Measurements from ENCODE around the gene PCNX1.

PCNX1 gene

DNA sequence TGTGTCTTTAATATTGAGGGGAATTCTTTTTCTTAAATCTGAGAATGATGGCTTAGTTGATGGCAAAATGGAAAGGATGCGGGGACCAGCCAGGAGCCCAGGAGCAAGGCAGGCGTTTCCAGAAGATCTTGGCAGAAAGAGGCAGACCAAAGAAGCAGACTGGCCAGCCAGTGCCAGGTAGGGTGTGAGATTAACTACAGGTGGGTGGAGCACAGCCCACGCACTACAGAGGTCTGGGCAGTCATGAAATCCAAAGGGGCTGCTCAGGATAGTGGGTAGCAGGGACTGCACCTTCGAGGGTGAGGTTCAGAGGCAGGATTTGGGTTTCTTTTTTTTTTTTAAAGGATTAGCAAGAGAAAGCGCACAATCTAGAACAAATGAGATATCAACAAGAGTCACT lies 17.7 kb upstream of the PCNX1 start:
- no peak for DNase-seq

DNA sequence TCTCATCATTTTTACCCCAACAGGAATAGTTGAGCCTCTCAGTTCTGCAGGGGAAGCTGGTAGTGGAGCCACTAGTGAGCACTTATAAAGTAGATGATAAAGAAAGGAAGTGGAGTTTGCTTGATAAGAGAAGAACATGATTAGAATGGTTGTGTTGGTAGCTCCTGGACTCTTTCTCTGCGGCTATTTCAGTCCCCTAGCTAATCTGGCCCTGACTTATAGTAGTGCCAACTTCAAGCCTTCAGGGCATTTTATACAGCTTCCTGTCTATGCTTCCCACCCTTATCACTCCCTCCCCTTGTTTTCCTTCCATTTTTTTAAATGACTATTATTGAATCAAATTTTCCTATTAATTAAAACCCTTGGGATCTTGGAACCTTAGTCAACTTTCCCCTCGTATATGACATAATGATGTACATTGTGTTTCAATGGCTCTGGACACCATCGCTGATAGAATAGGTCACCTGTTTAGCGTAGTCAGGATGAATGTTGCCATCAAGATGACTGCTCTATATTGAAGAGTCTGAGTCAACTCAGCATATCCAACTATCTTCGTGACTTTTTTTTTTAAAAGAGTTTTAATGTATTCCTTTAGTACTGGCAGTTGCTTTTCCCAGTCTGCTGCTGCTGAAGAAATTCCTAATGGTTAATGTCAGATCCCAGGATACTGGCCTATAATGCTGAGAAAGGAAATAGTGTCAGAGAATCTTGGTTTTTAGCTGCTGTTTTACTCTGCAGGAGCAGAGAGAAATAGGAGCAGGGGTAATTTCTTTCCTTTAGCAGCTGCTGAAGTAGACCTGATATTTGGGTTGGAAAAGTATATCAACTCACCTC lies 16.2 kb upstream of the PCNX1 start:
- DNase-seq, result no peak

DNA sequence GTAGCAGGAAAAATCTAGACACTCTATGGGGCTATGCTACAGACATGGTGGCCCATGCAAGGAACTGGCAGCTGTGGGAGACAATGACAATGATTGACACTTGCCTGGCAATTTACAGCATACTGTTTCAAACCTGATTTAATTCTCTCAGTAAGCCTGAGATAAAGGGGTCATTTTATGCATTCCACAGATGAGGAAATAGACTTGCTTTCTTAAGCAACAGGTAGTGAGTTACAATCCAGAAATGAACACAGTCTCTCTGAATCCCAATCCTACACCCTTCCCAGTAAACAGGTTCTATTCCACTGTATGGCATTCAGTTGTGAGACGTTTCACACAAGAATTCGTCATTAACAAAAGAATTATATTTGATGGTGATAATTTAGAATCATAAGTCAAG lies 15.5 kb upstream of the PCNX1 start:
- DNase-seq, result no peak

DNA sequence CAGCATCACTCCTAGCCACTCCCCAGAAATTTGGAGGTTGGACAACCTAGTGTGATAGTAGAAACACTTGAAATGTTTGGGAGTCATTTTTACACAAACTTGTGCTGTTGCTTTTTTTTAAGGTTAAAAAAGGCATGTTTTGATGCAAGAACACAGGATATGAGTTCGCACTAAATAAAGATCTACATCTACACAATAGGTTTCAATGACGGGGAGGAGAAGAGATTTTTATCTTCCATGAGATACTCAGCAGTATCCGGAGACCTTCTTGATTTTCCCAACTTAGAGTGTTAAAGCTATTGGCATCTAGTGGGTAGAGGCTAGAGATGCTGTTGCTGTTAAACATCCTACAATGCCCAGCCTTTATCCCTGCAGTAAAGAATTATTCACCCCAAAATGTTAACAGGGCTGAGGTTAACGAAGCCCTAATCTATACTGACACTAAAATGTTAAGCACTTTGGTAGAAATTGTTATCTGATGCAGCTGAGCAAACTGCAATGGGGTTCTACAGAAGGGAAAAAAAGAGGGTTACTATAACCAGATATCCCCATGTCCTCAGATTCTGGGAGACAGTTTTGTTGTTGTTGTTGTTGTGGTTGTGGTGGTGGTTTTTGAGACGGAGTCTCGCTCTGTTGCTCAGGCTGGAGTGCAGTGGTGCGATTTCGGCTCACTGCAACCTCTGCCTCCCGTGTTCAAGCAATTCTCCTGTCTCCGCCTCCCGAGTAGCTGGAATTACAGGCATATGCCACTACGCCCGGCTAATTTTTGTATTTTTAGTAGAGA lies 14.0 kb upstream of the PCNX1 start:
- DNase-seq, result no peak

DNA sequence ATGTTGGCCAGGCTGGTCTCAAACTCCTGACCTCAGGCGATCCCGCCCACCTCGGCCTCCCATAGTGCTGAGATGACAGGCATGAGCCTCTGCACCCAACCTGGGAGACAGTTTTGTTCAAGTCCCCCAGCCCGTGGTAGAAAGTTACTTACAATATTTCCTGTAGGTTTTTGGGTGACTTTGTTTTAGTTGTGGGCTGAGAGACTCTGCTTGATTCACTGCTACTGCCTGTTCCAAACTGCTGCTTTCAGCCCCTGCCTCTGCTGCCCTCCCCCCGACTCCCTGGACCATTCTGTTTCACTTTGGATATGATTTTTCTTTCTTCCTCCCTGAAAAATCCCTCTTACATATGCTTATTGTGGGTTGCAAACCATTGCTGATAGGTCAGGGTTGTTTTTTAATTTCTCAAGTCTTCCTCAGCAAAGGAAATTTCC lies 13.4 kb upstream of the PCNX1 start:
- no peak for DNase-seq

DNA sequence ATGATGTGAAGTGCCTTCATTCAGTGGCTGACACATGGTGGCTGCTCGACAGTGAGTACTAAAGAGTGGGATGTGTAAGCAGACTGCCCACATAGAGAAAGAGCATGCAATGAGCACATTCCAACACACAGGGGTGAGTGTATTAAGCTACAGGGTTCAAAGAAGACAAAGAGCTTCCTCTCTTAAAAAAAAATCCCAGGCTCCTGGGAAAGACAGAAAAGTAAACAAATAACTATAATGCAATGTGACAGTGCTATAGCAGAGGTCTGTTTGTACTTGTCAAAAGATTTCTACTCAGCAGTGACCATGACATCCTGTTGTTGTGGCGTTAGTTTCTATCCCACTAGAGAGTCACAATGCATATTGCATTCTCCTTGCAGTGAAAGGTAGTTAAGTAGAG lies 12.4 kb upstream of the PCNX1 start:
- no peak for DNase-seq

DNA sequence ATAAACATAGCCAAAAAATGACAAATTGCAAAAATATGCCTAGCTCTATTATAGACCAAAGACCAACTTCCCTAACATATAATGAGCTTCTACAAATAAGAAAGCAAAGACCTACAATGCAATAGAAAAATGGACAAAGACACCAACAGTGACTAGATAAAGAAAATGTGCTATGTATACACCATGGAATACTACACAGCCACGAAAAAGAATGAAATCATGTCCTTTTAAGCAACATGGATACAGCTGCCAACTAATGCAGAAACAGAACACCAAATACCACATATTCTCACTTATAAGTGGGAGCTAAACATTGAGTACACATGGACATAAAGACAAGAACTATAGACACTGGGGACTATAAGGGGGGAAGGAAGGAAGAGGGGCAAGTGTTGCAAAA lies 10.9 kb upstream of the PCNX1 start:
- DNase-seq, result no peak

DNA sequence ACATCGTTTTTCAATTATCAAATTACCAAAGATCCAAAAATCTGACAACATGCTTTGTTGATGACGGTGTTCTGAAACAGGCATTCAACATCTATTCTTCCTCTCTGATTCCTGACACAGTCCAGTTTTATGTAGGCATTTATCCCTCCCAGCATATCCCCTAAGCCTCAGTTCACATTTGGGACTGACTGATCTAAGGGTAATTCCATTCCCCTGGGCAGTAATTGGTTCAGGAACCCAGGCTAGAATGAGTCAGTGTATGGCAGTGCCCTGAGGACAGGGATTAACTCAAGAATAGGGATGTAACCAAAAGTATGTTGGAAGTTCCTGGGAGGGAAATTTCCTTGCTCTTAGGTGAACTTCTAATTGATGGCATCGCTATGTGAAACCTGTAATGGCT lies 10.3 kb upstream of the PCNX1 start:
- no peak for DNase-seq

DNA sequence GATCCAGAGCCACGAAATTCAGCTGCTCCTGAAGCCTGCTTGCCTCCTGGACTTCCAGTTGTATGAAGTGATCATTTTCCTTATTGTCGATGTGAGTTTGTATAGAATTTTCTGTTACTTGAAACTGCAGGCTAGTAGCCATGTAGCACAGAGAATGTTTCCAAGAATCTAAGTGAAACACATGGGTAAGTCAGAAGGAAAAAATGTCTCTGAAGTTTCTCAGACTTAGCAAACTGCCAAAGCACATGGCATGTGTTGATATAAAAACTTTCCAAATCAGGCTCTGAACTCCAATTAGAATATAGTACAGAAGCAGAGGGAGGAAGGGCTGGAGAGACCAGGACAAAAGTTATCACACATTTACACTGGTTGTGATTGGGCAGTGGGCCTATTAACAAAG lies 9.8 kb upstream of the PCNX1 start:
- no peak for DNase-seq

DNA sequence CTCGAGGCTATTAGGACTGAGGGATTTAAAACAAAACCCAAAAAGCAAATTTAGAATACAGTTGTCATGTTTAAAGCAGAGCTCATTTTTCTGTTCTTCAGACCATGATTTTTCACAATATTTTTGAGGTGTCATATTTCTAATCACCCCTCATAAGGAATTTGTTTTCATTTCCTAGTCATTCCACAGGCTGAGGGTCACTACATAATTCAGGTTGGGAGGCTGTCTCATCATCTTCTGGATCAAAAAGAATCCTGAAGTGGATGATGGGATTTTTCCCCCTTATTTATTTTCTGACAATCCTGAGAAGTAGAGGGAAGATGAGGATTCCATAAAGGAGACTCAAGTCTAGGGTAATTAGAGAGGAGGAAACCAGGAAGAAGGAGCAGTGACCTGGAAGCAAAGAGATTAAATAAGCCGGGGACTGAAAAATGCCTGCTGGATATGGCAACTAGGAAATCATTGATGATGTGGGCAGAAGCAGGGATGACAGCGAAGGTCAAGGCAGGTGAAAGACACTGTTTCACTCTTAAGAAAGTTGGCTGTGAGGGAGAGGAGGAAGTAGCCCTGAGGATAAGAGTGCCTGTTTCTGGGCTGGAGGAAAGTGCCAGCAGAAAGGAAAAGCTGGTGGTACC lies 9.0 kb upstream of the PCNX1 start:
- no peak for DNase-seq

DNA sequence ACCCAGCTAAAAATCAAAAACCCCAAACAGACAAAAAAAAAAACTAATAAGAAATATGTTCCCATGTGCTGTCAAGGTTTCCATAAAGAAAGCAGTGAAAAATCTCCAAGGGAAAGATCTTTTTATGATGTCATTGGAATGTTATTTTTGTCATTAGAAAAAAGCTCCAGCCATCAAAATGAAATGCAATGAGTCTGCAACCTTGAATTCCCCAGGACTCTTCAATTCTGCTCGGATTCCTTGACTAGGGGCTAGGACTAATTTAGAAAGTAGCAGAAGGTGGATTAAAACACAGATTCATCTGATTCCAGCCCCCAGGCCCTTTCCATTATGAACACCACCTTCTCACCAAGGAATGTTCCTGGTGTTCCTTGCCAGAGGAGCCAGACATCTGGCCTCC lies 6.0 kb upstream of the PCNX1 start:
- no peak for DNase-seq

DNA sequence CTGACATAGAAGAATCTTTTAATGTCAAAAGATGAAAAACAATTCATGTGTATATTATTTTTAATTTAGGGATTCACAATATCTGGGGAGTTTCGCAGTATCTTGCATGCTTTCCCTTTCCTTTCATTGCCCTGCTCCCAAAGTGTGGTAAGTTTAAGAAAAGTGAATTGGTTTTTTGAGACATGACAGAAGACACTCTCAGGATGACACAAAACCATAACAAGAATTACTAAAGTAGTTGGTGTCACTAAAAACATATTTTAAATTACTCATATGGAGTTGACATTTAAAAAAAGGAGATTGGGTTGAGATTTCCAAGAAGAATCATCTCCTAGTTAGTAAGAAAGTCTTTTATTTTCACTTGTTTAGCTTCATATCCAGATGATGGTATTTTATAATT lies 5.1 kb upstream of the PCNX1 start:
- DNase-seq, result no peak

DNA sequence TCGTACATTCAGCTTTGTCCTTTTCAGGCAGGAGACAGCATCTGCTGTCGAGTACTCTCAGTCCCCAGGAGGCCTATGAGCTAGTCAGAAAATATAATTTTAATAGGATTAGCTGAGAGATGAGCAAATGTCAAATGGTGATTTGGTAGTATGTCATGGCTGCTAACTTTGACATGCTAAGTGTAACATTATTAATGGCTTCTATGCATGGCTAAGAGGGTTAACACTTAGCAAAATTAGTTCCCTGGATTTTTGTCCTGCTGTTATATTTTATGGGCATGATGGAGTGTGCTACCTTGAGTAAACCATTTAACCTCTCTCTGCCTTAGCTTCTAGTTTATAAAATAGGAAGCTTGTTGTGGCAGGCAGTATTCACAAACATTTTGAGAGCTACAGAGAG lies 2.9 kb upstream of the PCNX1 start:
- DNase-seq, result no peak

DNA sequence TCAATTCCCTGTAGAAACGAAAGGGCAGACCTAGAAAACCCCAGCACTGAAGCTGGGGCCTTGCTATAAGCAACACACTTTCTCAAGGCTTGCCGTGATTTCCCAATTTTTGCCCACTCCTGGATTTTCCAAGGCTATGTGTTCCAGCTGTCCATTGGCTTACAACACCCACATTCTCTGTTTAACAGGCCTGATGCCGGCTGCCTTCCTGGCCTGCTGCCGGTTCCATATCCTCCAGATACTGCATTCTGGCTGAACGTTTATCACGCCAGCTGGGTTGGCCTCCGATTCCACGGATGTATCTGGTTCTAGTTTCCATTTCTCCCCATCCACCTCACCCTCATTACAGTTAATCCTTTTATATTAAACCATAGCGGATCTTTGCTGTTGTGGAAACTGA lies 2.0 kb upstream of the PCNX1 start:
- no peak for DNase-seq

DNA sequence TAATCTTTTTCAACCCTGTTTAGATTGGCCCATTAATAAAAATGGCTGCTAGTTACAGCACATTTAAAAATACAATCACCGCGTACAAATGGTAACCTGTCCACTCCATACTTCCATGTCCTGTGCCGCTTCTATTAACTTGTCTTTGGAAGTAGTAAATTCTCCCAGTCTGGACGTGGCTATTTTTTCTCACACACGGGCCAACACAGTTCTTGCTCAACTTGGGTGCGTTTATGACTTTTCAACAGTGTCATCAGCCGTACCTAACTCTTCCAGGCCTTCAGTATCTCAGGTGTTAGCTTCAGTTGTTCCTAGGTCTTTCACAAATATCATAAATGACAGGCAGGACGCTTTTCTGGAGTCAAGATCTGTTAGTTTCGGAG lies 475 bp upstream of the PCNX1 start:
- no peak for DNase-seq

DNA sequence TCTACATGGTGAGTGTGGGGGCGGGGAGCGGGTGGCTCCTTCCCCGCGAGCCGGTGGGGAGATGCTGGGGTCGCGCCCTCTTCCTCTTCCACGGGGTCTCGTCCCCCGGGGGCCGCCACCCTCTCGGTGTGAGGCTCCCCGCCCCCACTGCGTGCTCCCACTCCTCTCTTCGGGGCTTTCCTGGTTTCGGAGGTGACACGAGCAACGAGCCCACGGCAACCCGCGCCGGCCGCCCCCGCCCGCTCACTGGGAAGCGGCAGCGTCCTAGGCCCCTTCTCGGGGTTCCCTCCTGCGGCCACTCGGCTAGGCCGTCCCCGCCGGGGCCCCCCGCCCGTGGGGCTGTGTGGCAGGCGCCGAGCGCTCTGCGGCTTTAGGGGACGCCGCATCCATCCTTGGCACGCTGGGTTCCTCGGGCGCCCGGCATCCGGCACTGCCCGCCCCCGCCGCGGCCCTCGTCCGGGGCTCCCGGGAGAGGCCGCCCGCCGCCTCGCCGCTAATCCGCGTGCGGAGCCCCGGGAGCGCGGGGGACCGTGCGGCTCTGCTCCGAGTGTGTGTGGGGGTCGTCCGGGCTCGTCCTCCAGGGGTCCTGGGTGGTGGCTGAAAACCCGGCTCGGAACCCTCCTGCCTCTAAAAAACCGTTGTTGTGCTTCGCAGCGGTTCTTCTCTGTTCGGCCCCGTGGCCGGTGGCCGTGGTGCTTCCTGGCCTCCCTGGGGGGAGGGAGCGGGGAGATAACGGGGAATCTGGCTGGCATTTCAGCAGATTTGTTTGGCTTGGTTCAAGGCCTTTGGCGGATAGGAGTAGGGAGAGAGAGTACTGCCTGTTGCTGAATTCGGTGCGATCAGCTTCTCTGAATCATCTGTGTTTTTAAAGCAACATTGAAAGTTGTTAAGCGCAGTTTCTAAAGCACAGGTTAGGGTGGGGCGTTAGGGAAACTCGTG lies 1.0 kb downstream of the PCNX1 start:
- peak; percentile 72 for DNase-seq

DNA sequence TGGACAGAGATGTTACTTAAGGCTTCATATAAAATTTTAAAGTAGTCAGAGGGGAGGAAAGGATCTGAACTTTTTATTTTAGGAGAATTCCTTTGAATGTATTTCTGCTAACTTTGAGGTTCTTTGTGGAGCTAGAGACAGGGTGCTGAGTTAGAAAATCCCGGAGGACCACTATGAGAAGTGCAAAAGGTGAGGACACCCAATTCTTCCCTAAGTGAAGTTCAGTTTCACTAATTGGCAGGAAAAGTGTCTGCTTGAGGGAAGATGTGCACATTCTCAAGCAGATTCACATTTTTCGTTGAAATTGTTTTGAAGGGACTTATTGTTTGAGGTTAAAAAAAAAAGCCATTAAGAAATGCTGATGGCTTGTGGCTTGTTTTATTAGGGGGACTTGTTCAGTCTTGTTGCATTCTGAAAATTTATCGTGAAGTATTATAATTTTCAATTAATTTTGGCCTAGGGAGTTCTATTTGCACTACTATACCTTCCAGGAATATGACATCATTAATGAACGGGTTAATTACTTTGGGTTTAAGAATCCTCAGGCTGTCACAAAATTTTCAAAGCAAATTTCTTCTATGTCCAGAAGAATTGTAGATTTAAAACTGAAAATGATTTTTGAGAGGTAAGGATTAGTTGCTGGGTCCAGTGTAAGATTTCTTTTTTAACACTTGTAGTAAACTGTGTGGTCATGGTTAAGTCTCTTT lies 1.8 kb downstream of the PCNX1 start:
- DNase-seq, result no peak

DNA sequence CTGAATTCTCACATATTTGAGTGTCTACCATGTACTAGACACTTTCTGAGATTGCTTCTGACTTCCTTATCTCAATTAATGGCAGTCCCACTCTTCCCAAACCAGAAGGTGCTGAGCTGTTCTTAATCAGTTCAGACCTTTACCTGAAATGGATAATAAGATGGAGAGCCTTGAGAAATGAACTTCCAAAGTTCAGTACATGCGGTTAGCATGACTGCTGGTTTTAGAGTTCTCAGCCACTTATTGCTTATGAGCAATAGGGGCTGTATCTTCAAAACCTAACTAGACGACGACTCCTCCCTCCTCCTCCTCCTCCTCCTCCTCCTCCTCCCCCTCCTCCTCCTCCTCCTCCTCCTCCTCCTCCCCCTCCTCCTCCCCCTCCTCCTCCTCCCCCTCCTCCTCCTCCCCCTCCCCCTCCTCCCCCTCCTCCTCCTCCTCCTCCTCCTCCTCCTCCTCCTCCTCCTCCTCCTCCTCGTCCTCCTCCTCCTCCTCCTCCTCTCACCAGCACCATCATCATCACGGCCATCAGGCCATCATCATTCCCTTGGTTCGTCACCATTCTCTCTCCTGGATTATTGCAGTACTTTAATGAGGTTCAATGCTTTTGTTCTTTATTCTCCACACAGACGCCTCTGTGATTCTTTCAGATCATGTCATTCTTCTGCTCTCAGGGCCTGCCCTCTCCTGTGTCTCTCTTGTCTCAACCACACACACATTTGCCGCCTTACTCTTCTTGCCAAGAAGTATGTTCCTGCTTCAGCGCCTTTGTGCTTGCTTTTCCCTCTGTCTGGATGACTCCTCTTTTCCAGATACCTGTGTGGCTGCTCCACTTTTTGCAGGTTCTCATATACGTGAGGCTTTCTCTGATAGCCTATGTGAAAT lies 2.7 kb downstream of the PCNX1 start:
- DNase-seq, result no peak

DNA sequence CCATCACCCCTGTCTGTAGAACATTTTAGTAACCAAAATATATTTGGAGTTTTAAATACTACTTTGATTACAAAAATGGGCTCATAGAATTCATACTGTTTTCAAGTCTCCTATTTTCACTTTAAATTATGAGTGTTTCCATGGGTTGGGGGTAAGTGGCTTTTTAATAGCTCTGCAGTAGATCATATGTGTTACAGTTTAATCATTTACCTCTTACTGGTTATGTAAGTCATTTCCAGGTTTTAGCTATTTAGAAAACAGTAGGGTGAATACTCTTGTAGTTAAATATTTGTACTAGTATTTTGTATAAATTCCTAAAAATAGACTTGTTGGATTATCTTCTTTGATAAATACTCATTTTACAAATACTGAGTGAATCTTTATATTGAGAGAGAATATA lies 8.2 kb downstream of the PCNX1 start:
- no peak for DNase-seq

DNA sequence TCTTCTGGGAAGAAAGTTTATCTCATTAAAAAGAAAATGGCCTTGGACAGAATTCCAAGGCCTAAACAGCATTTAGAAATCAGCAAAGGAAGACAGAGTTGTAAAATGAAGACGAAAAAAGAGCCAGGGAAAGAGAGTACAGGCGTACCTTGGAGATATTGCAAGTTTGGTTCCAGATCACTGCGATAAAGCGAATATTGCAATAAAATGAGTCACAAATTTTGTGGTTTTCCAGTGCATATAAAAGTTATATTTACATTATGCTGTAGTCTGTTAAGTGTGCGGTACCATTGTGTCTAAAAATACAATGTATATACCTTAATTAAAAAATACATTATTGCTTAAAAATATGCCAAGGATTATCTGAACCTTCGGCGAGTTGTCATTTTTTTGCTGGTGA lies 9.0 kb downstream of the PCNX1 start:
- DNase-seq, result no peak

DNA sequence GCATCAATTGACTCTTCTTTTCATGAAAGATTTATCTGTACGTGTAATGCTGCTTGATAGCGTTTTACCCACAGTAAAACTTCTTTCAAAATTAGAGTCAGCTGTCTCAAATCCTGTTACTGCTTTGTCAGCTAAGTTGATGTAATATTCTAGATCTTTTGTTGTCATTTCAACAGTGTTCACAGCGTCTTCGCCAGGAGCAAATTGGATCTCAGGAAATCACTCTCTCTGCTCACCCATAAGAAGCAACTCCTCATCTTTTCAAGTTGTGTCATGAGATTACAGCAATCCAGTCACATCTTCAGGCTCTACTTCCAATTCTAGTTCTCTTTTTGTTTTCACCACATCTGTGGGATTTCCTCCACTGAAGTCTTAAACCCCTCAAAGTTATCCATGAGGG lies 9.5 kb downstream of the PCNX1 start:
- no peak for DNase-seq

All from stimulated activated CD4-positive, alpha-beta T cell treated with anti-CD3 and anti-CD28 coated beads, Interleukin-15, amount 100 ng/mL, for 24 hours (primary cell).